ENCODE results near the gene AP2M1.
A peak's percentile ranks its signal among the peaks of the same experiment; 100 is the strongest.

The AP2M1 gene

DNA sequence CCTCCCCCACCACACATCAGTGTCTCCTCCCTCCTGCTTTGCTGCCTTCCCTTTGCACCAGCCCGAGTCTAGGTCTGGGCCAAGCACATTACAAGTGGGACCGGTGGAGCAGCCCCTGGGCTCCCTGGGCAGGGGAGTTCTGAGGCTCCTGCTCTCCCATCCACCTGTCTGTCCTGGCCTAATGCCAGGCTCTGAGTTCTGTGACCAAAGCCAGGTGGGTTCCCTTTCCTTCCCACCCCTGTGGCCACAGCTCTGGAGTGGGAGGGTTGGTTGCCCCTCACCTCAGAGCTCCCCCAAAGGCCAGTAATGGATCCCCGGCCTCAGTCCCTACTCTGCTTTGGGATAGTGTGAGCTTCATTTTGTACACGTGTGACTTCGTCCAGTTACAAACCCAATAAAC lies 9.0 kb downstream of the AP2M1 start:
- no peak for DNase-seq

DNA sequence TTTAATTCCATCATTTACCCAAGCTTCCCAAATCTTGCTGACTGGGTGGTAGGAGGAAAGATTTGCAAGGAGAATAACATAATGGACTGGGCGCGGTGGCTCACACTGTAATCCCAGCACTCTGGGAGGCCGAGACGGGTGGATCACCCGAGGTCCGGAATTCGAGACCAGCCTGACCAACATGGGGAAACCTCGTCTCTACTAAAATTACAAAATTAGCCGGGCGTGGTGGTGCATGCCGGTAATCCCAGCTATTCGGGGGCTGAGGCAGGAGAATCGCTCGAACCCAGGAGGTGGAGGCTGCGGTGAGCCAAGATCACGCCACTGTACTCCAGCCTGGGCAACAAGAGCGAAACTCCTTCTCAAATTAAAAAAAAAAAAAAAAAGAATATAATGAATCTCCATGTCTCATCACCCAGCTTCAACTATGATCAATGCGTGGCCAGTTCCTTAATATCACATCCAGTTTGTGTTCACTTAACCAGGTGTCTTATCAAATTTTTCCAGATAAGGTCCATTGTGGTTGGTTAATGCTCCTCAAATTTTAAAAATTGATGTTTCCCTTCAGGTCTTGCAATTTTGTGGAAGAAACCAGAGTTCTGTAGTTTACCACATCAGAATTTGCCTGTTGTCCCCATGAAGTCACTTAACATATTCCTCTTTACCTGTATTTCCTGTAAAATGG lies 10.0 kb downstream of the AP2M1 start:
- DNase-seq: no peak

DNA sequence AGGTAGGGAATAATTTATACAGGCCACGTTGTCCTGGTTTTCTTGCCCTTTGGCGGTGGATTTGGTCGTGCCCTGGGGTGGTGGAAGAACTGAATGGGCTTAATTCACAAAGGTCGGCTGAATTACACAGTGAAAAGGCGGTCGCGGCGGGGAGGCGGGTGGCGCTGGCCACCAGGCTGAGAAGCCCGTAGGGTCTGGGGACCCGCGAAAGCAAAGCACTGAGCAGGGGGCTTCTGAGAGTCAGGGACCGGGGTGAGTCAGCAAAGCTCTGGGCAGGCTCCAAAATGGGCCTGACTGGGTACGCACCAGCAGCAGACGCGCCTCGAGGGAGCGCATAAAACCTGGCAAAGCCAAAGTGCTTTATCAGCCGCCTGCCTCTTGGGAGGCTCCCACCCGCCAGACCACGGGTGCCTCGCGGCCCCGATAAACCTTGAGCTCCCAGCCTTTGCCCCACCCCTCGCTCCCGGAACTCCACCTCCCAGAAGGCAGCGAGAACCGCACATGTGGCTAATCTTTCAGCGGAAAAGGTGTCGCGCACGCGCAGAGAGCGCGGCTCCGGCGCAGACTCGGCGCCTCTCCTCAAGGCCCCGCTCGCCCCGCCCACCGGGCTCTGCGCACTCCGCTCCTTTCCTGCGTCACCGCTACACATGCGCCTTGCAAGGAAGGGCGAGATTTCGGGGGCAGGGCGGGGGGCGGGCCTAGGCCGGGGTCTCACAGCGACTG lies 11.0 kb downstream of the AP2M1 start:
- peak; percentile 99 to 100 for DNase-seq

DNA sequence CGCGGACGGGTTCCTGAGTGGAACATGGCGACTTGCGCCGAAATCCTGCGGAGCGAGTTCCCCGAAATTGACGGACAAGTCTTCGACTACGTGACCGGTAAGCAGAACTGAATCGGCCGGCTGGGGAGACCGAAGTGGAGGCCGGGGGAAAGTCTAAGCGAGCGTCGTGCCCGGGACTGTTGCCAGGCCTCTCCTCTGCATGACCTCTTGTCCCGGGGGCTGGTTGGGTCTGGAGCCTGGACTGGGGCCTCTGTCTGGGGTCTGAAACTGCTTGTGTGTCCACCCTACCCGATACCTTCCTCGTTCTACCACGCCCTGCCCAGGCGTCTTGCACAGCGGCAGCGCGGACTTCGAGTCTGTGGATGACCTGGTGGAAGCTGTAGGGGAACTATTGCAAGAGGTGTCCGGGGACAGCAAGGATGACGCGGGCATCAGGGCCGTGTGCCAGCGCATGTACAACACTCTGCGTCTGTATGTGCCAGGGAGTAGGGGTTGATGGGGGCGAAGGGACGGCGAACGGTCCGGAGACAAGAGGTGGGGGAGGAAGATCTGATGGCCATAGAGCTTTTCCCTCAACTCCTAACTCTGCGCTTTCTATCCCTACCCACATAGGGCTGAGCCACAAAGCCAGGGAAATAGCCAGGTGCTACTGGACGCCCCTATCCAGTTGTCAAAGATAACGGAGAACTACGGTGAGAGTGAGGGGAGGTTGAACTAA lies 11.7 kb downstream of the AP2M1 start, which contains the start of gene ABCF3:
Gene ABCF3 (plus strand): TSS at position 16 of the 718 bp plus-strand sequence. CDS start 9 bp downstream, at position 25.
- peak in 1 of 2 donors; percentile 33 for DNase-seq

DNA sequence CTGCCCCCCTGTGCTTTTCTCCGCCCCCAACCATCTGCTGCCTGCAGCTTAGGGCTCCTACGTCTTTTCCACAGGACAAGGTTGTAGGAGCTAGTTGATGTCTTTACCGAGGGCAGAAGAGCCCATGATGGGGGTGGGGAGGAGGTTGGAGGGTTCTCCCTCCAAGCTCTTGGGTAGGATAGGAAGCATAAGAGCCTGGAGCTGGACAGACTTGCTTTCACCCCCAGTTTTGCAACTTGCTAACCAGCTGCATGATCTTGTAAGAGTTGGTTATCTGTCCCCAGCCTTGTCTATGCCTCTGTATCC lies 12.2 kb downstream of the AP2M1 start:
- no peak for DNase-seq

DNA sequence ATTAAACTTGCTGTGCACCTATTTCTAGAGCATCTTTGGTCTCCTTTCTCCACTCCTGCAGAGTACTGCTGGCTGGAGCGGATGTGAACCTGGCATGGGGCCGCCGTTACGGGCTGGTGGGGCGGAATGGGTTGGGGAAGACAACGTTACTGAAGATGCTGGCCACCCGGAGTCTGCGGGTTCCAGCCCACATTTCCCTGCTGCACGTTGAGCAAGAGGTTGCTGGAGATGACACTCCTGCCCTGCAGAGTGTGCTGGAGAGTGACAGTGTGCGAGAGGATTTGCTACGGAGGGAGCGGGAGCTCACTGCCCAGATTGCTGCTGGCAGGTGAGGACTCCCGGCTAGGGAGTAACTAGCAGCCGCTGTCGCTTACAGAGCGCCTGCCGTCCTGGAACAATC lies 13.4 kb downstream of the AP2M1 start:
- DNase-seq: no peak

DNA sequence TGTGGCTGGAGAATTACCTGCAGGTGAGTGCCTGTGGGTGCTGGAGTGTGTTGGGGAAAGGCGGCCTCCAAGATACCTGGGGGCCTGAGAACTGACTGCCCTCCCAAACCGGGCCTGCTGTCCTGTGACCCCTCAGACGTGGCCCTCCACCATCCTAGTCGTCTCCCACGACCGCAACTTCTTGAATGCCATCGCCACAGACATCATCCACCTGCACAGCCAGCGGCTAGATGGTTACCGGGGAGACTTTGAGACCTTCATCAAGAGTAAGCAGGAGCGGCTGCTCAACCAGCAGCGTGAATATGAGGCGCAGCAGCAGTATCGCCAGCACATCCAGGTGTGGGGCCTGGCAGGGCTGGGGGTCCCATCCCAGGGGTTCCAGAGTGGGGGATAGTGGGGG lies 14.8 kb downstream of the AP2M1 start:
- no peak for DNase-seq

DNA sequence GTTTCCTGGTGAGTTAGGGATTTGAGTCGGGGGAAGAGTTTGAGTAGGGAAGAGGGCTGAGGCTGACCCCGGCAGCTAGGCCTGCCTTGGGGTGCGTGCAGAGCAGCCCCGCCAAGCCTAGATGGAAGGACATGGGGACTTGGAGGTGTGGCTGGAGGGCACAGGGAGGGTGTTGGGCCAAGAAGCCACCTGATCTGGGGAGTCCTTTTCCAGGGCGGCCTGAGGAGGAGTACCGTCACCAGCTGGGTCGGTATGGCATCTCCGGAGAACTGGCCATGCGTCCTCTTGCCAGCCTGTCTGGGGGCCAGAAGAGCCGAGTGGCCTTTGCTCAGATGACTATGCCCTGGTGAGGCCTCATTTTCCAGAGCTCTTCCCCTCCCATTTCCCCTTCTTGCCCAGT lies 18.2 kb downstream of the AP2M1 start:
- DNase-seq: no peak

DNA sequence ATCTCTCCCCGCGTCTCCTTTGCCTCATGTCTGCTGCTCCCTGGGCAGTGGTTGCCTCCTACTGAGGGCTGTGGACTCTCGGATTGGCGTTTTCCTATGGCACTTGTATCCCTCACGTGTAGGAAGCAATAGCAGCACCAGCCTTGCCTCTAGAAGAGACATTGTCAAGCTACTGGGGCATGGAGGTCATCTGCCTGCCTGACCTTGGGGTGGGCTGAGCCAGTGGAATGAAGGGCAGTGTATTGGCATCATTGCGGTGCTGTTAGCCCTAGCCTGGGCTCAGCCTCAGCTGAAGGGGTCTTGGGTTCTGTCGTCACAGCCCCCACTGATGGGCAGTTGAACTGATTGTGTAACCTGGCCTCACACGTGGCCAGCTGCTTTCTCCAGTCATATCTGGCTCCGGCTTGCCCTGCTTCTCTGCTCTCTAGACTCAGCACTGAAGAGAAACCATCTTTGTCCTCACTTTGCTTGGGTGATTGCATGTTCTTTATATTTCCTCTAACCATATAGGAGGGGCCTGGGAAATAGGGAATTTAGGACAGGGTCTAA lies 19.4 kb downstream of the AP2M1 start:
- no peak for DNase-seq

DNA sequence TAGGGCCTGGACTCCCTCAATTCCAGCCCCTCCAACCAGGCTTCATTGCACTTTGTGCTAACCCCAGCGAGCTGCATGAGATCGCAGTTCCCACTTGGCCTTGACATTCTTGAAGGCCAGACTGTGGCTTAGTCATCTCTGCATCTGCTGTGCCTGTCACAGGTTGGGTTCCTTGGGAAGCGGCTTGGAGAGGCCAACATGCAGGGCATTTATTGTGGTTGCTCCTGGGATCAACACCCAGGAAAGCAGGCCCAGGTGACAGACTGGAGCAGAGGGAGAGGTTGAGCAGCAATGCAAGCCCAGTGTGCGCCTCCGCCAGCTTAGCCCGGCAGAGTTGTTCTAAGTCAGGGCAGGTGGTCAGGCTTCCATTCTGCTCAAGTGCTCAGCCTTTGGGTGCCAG lies 21.9 kb downstream of the AP2M1 start:
- no peak for DNase-seq

DNA sequence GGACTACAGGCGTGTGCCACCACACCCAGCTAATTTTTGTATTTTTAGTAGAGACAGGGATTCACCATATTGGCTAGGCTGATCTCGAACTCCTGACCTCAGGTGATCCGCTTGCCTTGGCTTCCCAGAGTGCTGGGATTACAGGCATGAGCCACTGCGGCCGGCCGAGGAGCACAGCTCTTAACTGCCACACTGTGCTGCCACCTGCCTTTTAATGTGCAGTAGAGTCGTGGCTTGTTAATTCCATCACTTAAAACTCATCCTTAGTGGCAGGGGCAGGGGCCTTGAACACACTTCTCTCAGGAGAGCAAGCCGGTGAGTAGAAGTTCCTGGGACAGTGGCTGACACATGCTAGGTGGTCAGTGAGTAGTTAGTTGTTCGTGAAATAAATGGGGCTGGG lies 23.9 kb downstream of the AP2M1 start:
- DNase-seq: no peak

DNA sequence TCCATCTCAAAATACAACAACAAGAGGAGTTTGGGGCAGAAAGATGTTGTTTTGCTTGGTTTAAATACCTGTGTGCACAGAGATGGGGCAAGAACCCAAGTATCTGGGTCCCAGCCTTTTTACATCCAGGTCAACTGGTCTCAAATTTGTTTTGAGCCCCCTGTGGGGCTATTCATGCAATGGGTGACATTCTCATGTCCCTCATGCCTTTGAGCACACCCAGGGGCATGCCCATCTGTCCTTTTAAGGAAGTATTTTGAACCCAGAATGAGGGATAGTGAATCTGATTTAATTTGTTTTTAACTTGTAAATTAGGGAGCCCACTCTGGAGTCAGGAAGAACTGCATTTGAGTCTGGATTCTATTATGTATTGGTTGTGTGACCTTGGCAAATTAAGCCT lies 26.2 kb downstream of the AP2M1 start:
- no peak for DNase-seq

DNA sequence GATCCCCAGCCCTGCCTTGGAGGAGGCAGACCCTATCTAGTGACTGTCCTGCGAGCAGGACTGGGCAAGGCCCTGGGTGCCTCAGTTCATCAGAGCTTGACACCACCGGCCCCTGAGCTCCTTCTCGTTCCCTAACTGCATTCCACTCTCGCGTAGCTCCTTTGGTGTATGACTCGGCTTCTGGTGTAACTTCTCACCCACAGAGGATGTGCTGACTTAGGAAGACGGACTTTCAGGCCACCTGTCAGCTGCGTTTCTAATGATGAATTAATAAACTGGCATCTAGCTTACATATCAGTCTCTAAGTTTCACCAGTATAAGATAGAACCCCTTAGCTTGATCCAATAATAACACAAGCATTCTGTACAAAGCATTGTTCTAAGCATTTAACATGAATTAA lies 28.9 kb downstream of the AP2M1 start:
- DNase-seq: no peak

DNA sequence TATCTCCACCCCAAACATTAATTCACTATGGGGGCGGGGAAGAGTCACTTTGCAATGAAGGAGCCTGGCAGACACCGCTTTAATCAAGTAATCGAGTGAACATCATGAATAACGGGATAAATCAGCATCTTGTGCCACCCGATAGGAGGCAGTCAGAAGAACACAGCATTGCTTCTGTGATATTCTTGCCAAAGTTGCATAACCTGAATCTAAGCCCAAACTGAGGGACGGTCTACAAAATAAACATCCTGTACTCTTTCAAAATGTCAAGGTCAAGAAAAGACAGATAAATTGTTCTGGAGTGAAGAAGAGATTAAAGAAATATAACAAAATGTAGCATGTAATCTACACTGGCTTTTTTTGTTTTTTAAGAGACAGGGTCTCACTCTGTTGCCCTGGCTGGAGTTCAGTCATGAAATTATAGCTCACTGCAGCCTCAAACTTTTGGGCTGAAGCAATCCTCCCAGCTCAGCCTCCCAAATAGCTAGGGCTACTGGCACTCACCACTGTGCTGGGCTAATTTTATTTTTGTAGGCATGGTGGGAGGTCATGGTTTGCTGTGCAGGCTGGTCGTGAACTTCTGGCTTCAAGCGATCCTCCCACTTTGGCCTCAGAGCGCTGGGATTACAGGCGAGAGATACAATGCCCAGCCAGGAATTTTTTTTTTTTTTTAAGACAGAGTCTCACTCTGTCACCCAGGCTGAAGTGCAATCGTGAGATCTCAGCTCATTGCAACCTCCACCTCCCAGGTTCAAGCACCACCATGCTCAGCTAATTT lies 34.7 kb downstream of the AP2M1 start:
- DNase-seq: no peak

DNA sequence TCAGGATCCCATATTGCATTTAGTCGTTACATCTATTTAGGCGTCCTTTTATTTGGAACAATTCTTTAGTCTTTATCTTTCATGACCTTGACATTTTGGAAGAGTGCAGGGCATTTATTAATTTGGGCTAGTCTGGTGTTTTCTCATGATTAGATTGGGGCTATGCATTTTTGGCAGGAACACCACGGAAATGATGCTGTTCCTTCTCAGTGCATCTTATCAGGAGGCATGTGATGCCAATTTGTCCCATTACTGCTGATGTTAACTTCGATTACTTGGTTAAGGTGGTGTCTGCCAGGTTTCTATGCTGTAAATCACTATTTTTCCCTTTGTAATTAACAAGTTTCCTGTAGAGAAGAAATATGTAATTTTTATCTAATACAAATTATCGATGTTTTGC lies 36.6 kb downstream of the AP2M1 start:
- DNase-seq: no peak

DNA sequence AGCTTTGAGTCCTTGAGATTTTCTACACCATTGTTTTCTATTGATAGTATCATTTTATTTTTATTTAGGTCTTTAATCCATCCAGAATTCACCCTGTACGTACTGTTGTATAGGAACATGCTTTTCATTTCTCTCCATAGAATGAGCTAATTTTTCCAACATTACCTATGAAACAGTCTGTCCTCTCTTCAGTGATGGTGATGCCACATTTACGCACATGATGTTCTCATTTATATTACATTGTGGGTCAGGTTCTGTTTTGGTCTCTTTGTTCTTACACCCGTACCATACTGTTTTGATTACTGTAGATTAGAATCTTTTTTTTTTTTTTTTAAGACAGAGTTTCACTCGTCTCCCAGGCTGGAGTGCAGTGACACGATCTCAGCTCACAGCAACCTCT lies 37.1 kb downstream of the AP2M1 start:
- no peak for DNase-seq

DNA sequence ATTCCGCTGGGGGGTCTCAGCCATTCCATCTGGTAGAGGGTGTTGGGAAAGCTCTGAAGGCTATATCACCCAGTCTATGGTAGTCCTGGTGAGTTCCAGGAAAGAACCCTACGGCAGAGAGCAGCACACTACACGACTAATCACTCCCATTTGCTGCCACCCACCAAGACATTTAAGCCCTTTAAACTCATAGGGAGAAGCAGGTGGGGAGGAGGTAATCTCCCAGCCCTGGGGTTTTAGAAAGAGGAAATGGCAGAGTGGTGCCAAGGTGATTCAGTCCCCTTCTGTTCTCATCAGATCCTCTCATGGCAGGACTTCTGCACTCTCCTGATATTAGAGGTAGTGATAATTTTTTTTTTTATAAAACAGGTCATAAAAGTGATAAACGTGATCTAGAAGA lies 44.2 kb downstream of the AP2M1 start:
- DNase-seq: no peak

DNA sequence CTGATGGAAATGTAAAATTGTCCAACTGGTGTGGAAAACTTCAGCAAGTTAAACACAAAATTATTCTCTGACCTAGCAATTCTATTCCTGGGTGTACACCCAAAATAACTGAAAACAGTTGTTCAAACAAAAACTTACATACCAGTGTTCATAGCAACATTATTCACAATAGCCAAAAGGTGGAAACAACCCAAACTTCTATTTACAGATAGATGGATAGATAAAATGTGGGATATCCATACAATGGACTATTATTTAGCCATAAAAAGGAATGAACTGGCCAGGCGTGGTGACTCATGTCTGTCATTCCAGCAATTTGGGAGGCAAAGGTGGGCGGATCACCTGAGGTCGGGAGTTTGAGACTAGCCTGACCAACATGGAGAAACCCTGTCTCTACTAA lies 47.9 kb downstream of the AP2M1 start:
- DNase-seq: no peak

DNA sequence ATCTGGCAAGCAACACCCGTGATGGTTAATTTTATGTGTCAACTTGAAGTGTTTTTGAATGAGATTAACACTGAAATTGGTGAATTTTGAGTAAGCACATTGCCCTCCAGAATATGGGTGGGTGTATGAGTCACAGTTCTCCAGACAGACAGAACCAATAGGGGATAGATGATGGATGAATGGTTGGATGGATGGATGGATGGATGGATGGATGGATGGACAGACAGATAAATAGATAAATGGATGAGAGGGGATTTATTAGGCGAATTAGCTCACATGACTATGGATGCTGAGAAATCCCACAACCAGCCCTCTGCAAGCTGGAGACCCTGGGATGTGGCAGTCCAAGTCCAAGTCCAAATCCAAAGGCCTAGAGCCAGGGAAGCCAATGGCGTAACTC lies 49.3 kb downstream of the AP2M1 start:
- no peak for DNase-seq

DNA sequence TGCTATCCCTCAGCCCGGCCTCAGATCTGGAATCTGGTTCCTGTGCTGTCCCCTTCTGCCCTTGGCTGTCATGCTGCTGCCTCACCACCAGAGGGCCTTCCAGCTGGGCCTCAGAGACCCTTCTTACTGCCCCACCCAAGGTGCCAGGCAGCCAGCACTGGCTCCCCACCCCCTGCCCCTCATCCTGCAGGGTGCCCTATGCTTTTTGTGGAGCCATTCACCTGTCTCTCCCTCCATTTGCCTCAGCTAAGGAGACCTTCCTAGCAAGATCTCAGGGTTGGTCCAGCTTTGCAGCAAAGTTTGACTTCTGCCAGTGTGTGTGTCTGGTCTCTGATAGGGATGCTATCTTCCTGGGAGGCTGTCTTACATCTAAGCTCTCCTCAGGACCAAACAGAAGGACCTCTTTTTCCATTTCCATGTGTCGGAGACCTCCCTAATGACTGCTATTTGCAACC lies 52.9 kb downstream of the AP2M1 start:
- peak; percentile 59 to 63 for DNase-seq

DNA sequence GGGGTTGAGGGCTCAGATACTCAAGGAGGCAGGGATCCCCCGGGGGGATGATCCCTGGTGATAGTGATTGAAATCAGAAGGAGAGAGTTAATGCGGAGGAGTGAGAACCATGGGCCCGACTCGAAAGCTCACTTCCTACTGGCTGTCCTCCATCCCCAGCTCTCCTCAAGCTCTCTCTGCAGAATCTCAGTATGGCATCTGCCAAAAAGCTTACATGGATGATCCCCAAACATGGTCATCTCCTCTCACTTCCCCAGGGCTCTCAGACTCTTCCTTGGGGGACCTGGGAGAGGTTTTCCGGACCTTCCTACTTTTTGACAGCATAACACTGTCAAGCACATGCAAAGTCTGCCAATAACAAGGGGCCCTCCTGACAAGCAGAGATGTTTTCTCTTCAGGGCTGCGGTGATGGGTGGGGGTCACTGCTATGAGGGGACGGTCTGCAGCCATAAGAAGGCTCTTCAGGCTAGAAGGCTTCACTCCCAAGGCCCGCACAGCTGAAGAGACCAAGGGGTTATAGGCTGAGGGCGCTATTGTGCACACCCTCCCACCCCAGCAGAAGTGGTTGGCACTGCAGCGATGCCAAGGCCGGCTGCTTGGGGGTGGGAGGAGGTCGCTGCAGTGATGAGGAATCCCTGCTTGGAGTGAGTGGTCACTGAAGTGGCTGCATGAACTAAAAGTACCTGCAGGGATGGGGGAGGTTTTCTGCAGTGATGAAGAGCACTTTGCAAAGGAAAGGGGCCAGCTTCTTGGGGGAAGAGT lies 53.9 kb downstream of the AP2M1 start:
- DNase-seq: no peak

DNA sequence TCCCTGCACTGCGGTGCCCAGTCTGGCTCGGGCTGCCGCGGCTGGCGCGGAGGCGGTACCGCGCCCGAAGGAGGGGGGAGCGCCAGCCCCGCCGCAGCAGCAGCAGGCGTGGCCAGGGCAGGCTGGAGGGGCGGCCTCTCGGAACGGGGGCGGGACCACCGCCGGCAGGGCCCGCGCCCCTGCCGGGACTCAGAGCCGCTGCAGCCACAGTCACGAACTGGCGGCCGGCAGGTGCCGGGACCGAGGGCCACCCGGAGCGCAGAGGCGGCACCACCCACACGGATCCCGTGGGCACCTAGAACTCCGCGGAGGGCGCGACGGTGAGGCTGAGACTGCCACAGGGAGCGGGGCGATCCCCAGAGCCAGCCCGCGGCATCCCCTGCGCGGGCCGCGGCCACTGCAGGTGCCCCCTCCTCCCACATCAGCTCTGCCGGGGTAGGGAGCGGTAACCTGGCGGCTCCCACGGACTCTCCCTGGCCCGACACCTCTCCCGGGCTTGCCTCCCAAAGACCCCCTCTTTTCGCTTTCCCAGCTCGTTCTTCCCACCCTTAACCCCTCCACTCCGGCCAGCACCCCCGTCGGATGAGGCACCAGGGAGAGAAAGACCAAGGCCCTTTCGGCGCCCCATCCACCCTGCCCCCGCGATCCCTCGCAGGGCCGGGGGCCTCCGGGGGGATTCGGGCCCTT lies 54.9 kb downstream of the AP2M1 start, which contains the start of gene VWA5B2:
Gene VWA5B2 (plus strand): TSS at position 192 of the 687 bp plus-strand sequence. CDS start 944 bp downstream, outside the sequence.
- DNase-seq: peak; percentile 80 to 83
